ENCODE data around the gene OTOF. TPM values are rescaled to one million over a fixed set of nuclear protein-coding genes. Genes with fewer than 3 reads are reported as not detected.

Gene OTOF
- total and polyA plus RNA-seq, 9 of the 15 experiments (the other 6 are each of a cell fraction or from before 2014, with no cell fraction given): 0.03 to 0.11 (median 0.06) TPM; not detected in 5

- TF ChIP-seq ZNF318 (IDR thresholded peaks at IDR 0.05; ENCODE audit: borderline replicate concordance in 1 of 2, low read depth in 1 of 2) (no peak), HBP1 (CRISPR knock-in tag; IDR thresholded peaks at IDR 0.05) (0 out of 2 replicates have a peak, but pooled peaks have one; percentile 45)
These were observed 48.2 kb upstream of the OTOF start (continued) for GRCh38 chr2:26526105-26526504.
